Hepatocyte (in vitro differentiated cells): ENCODE results near the gene ERVW-1.

ENCODE experiments used
- EZH2 ChIP-seq: fragments of 200-600 bp; sonication (generic); IDR thresholded peaks from 2 replicates; pipeline ENCODE4 v1.6.1; 2016; ENCODE audit warnings: antibody characterized with exemption, mild to moderate bottlenecking, borderline replicate concordance
- TF ChIP-seq, protein P1 (sequence below): fragments of 200-600 bp; sonication (generic); IDR thresholded peaks from 2 replicates; pipeline ENCODE4 v1.5.1; 2016; ENCODE audit warnings: antibody characterized with exemption, mild to moderate bottlenecking; ENCODE audit not compliant: poor library complexity

- TF ChIP-seq, protein P1, sequence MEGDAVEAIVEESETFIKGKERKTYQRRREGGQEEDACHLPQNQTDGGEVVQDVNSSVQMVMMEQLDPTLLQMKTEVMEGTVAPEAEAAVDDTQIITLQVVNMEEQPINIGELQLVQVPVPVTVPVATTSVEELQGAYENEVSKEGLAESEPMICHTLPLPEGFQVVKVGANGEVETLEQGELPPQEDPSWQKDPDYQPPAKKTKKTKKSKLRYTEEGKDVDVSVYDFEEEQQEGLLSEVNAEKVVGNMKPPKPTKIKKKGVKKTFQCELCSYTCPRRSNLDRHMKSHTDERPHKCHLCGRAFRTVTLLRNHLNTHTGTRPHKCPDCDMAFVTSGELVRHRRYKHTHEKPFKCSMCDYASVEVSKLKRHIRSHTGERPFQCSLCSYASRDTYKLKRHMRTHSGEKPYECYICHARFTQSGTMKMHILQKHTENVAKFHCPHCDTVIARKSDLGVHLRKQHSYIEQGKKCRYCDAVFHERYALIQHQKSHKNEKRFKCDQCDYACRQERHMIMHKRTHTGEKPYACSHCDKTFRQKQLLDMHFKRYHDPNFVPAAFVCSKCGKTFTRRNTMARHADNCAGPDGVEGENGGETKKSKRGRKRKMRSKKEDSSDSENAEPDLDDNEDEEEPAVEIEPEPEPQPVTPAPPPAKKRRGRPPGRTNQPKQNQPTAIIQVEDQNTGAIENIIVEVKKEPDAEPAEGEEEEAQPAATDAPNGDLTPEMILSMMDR, result no peak
- no peak for TF ChIP-seq EZH2
Measured at GRCh38 chr7:92487804-92488203, 10.1 kb upstream of the ERVW-1 start.
